Adrenal gland (tissue), 12 donors: Measurements from ENCODE around the gene NBAS. TPM values are rescaled to one million over a fixed set of nuclear protein-coding genes. Genes with fewer than 3 reads are reported as not detected.

Experiments used
- DNase-seq, 7 donors: peaks; one replicate each; pipeline ENCODE4 v3.0.0-alpha.2; 2019 to 2020
- H3K27ac ChIP-seq, 5 donors: fragments of 200-600 bp; sonication (generic) in 4 of 5; 1 replicate in 3 of 5; 2 replicates in 2 of 5; pipeline versions ENCODE4 v1.5.1 to v1.8.0; 2016 to 2020; ENCODE audit warnings: mild to moderate bottlenecking in 1 of 5
- H3K27me3 ChIP-seq: fragments of 200-600 bp; 2 replicates; pipeline ENCODE4 v1.8.0; 2021
- H3K36me3 ChIP-seq, 2 donors: fragments of 200-600 bp; replicated peaks in 1 of 2; 1 replicate in 1 of 2; 2 replicates in 1 of 2; pipeline versions ENCODE4 v1.5.1 to v1.8.0; 2018 to 2022
- H3K4me1 ChIP-seq, 2 donors: fragments of 200-600 bp; replicated peaks in 1 of 2; 1 replicate in 1 of 2; 2 replicates in 1 of 2; pipeline versions ENCODE4 v1.5.1 to v1.8.0; 2018 to 2021
- H3K4me3 ChIP-seq, 4 donors: fragments of 200-600 bp; sonication (generic) in 3 of 4; one replicate each; pipeline ENCODE4 v1.5.1; 2016 to 2018
- H3K9me3 ChIP-seq, 3 donors: fragments of 200-600 bp; sonication (generic) in 1 of 3; replicated peaks in 1 of 3; 1 replicate in 2 of 3; 2 replicates in 1 of 3; pipeline versions ENCODE4 v1.5.1 to v1.8.0; 2016 to 2021
- CTCF ChIP-seq, 6 experiments: fragments of 450-650 bp in 4 of 6; fragments of 200-600 bp in 2 of 6; sonication (generic) in 1 of 6; IDR thresholded peaks; 1 replicate in 5 of 6; 2 replicates in 1 of 6; pipeline versions ENCODE4 v1.5.1 to v1.8.0; 2016 to 2021; ENCODE audit warnings: antibody characterized with exemption in 6 of 6, mild to moderate bottlenecking in 2 of 6, moderate library complexity in 1 of 6
- POLR2A ChIP-seq, 2 donors: fragments of 450-650 bp; IDR thresholded peaks; one replicate each; pipeline ENCODE4 v1.6.1; 2017; ENCODE audit warnings: antibody characterized with exemption in 2 of 2, mild to moderate bottlenecking in 2 of 2, moderate library complexity in 1 of 2
- WGBS, 4 donors: extraction: QIAGEN DNeasy Blood & Tissue Kit in 2 of 4; methylation state at CpG; one replicate each; pipeline versions ENCODE4 v1.1.5 to v1.1.7; 2013 to 2017; 5-methylcytosine and 5-hydroxymethylcytosine counted together
- intact Hi-C, 2 donors: fragments of 100-400 bp; cut with DNase I; formaldehyde crosslinking; loops; one replicate each; pipeline versions ENCODE4 v1.14.1 to v1.15.0; 2022 to 2023
- polyA plus RNA-seq, 3 donors: library from polyadenylated mRNA; stranded (reverse); fragments of 200-250 nt in 2 of 3; fragments of 350-450 nt in 1 of 3; fragmentation: Illumina TruSeq in 1 of 3; extraction: RNeasy Lipid Tissue Mini Kit (QIAGEN cat#74804) in 1 of 3; gene quantifications; one replicate each; pipeline ENCODE4 v1.2.3, GENCODE V29; 2013 to 2014
- total RNA-seq, 9 donors: library from RNA; depleted of rRNA in 4 of 9; stranded (reverse); fragments of >200 nt in 4 of 9; fragments of 120-200 nt in 1 of 9; fragmentation: NEBNext Ultra II Directional in 1 of 9; extraction: Animal tissue kit (Norgen Biotek cat#: 25700) in 1 of 9; gene quantifications; one replicate each; pipeline versions ENCODE4 v1.1.0 to v1.2.4, GENCODE V29; 2013 to 2023
- donor health status: healthy with polysubstance abuse.
- donor health status: Bipolar disorder and iron deficiency.
- donor health status: DM: yes; HTN: yes; CAD: no.
- donor health status: DM: no; HTN: no; CAD: no.
- donor health status: DM: no; HTN: no; CAD: no.
- donor health status: DM: yes; HTN: yes; CAD: no.

Gene NBAS
- total and polyA plus RNA-seq, 12 donors = 22.0 to 62.4 (median 46.2) TPM

- Histone ChIP-seq H3K4me3 (no peak overlapping the region), H3K36me3 (peaks cover 0 to 11% of the 10 kb centered on the region in 2 donors), H3K9me3 (no peaks in the 10 kb centered on the region), H3K27me3 (no peaks in the 10 kb centered on the region), H3K27ac (no peak overlapping the region), H3K4me1 (no peaks in the 10 kb centered on the region)
- no peak for TF ChIP-seq POLR2A (IDR thresholded peaks at IDR 0.05)
- no peak for DNase-seq
- WGBS, 4 donors = 89 to 100% (median 96%) methylated on average over 2 to 3 of the region's 3 CpGs
- intact Hi-C loops = no loop called here
These were observed 89.0 kb downstream of the NBAS start for GRCh38 chr2:15472133-15472532.

GRCh38 chr2:15471606-15472005, 89.5 kb downstream of the NBAS start:
- Histone ChIP-seq H3K4me1 (no peaks in the 10 kb centered on the region), H3K4me3 (no peak overlapping the region), H3K36me3 (peaks cover 0 to 11% of the 10 kb centered on the region in 2 donors), H3K27me3 (no peaks in the 10 kb centered on the region), H3K9me3 (no peaks in the 10 kb centered on the region), H3K27ac (no peak overlapping the region)
- TF ChIP-seq CTCF (IDR thresholded peaks at IDR 0.05) (no peak), POLR2A (IDR thresholded peaks at IDR 0.05) (no peak)
- WGBS, 4 donors = 90 to 95% (median 93%) methylated on average over 2 of the region's 2 CpGs
- intact Hi-C loops = no loop called here
- DNase-seq = no peak

DNA sequence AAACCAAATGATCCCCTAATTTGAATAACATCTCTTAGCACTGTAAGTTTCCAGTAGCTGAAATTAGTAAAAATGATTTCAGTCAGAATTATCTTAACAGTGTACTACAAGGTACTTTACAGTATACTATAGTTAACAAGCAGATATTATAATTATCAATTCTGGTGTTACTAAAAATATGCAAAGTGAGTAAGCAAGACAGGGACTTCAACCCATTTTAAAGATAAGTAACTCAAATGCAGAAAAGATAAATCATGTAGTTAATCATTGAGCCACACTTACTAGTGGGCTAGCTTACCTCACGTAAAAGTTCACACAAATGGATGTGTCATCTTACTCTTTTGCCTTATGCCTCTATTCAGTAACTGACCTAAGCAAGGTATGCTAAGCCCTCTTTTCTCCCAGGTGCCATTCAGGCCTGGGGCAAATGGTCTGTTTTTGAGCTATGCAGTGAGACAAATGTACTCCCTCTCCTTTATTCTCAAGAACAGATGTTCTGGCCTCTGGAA, 101.0 kb downstream of the NBAS start:
- no peak for DNase-seq
- Histone ChIP-seq H3K4me1 (peaks cover 0 to 5% of the 10 kb centered on the region in 2 donors), H3K27me3 (no peaks in the 10 kb centered on the region), H3K9me3 (no peaks in the 10 kb centered on the region), H3K36me3 (peaks cover 0 to 12% of the 10 kb centered on the region in 2 donors), H3K27ac (no peak overlapping the region), H3K4me3 (no peak overlapping the region)
- 89 to 100% (median 96%) methylated on average over 1 of the region's 1 CpG for WGBS, 4 donors
- intact Hi-C loops = no loop called here
- no peak for TF ChIP-seq CTCF (IDR thresholded peaks at IDR 0.05)
- no peak for TF ChIP-seq POLR2A (IDR thresholded peaks at IDR 0.05)

GRCh38 chr2:15458277-15458676, 102.9 kb downstream of the NBAS start:
- Histone ChIP-seq H3K9me3 (no peaks in the 10 kb centered on the region), H3K4me3 (no peak overlapping the region), H3K27ac (no peak overlapping the region), H3K27me3 (no peaks in the 10 kb centered on the region), H3K36me3 (peaks cover 0 to 7% of the 10 kb centered on the region in 2 donors), H3K4me1 (peaks cover 0 to 5% of the 10 kb centered on the region in 2 donors)
- no peak for TF ChIP-seq POLR2A (IDR thresholded peaks at IDR 0.05)
- TF ChIP-seq CTCF (IDR thresholded peaks at IDR 0.05) = no peak
- no peak for DNase-seq
- WGBS, 4 donors = 91 to 100% (median 99%) methylated on average over 2 of the region's 2 CpGs
- intact Hi-C loops = no loop called here

DNA sequence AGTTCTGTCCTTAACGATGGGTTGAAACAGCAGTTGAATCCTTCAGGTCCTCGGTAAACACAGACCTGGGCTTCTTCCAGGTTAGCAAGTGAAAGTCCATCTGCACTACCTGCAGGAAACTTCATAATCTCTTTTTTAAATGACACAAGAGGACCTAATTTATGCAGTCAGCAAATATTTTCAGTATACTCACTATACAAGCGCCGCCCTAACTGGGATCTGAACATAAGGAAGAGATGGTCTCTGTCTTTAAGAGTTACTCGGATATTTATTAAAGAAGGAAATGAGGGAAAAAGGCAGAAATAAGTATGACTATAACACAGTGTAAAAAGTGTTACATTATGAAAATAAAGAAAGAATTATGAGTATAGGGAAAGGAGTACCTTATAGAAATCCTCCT, 103.3 kb downstream of the NBAS start:
- WGBS, 4 donors = 87 to 89% (median 88%) methylated on average over 5 of the region's 5 CpGs
- intact Hi-C loops = no loop called here
- no peak overlapping the region for H3K27ac ChIP-seq
- peaks cover 0 to 7% of the 10 kb centered on the region in 2 donors for H3K36me3 ChIP-seq
- H3K4me3 ChIP-seq = no peak overlapping the region
- H3K9me3 ChIP-seq = no peaks in the 10 kb centered on the region
- H3K4me1 ChIP-seq = peaks cover 0 to 5% of the 10 kb centered on the region in 2 donors
- H3K27me3 ChIP-seq = no peaks in the 10 kb centered on the region
- no peak for DNase-seq
- TF ChIP-seq CTCF (IDR thresholded peaks at IDR 0.05) = no peak
- no peak for TF ChIP-seq POLR2A (IDR thresholded peaks at IDR 0.05)
